Activated T-cell treated with anti-CD3 and anti-CD28 coated beads for 4 hours (primary cell): Measurements from ENCODE around the gene LIPC.

ENCODE experiments used
- DNase-seq: peaks from one replicate; pipeline ENCODE4 v3.0.0-alpha.2; 2020

The LIPC gene

GRCh38 chr15:58431221-58432149 lies at the start of gene LIPC:
LIPC (plus strand) TSS chr15:58431991; CDS start chr15:58432033, 42 bp downstream.
- no peak for DNase-seq

- no peak for DNase-seq
Measured at GRCh38 chr15:58383876-58384275, 47.9 kb upstream of the LIPC start.

- DNase-seq, result no peak
Measured at GRCh38 chr15:58384667-58385066, 47.1 kb upstream of the LIPC start.

- no peak for DNase-seq
Measured at GRCh38 chr15:58386081-58386480, 45.7 kb upstream of the LIPC start.

GRCh38 chr15:58386641-58387040 lies 45.1 kb upstream of the LIPC start:
- no peak for DNase-seq

GRCh38 chr15:58387130-58387529 lies 44.7 kb upstream of the LIPC start:
- DNase-seq, result no peak

- DNase-seq, result no peak
Measured at GRCh38 chr15:58388211-58388610, 43.6 kb upstream of the LIPC start.

- no peak for DNase-seq
Measured at GRCh38 chr15:58390118-58390517, 41.7 kb upstream of the LIPC start.

- DNase-seq, result no peak
Measured at GRCh38 chr15:58390655-58391054, 41.1 kb upstream of the LIPC start.

GRCh38 chr15:58391088-58391487 lies 40.7 kb upstream of the LIPC start:
- DNase-seq, result no peak

GRCh38 chr15:58392141-58392540 lies 39.6 kb upstream of the LIPC start:
- no peak for DNase-seq

- DNase-seq, result no peak
Measured at GRCh38 chr15:58392611-58393161, 39.1 kb upstream of the LIPC start.

- DNase-seq, result no peak
Measured at GRCh38 chr15:58393241-58393662, 38.5 kb upstream of the LIPC start.

- no peak for DNase-seq
Measured at GRCh38 chr15:58396181-58396580, 35.6 kb upstream of the LIPC start.

- DNase-seq, result no peak
Measured at GRCh38 chr15:58398071-58398470, 33.7 kb upstream of the LIPC start.

GRCh38 chr15:58398643-58399042 lies 33.1 kb upstream of the LIPC start:
- no peak for DNase-seq

- DNase-seq, result no peak
Measured at GRCh38 chr15:58399739-58400138, 32.1 kb upstream of the LIPC start.

GRCh38 chr15:58401276-58401675 lies 30.5 kb upstream of the LIPC start:
- DNase-seq, result no peak

GRCh38 chr15:58401991-58402649 lies 29.7 kb upstream of the LIPC start:
- DNase-seq, result no peak

- no peak for DNase-seq
Measured at GRCh38 chr15:58403581-58403980, 28.2 kb upstream of the LIPC start.

GRCh38 chr15:58404020-58404419 lies 27.8 kb upstream of the LIPC start:
- no peak for DNase-seq

- no peak for DNase-seq
Measured at GRCh38 chr15:58404722-58405121, 27.1 kb upstream of the LIPC start.

- DNase-seq, result no peak
Measured at GRCh38 chr15:58405865-58406264, 25.9 kb upstream of the LIPC start.

GRCh38 chr15:58406811-58407210 lies 25.0 kb upstream of the LIPC start:
- no peak for DNase-seq
